H1 (cell line): ENCODE data around the gene KCNS3.

Source experiments
- CREB1 ChIP-seq: IDR thresholded peaks from 2 replicates; pipeline ENCODE4 v1.6.1; 2012; ENCODE audit warnings: inconsistent platforms
- CTCF ChIP-seq, 3 experiments: IDR thresholded peaks; 1 replicate in 2 of 3; 2 replicates in 1 of 3; pipeline versions ENCODE4 v1.5.1 to v1.6.1; 2011; ENCODE audit warnings: low read length in 3 of 3, mild to moderate bottlenecking in 3 of 3, inconsistent platforms in 2 of 3, low read depth in 1 of 3, moderate library complexity in 1 of 3; ENCODE audit not compliant: insufficient read depth in 1 of 3; ENCODE audit errors: control extremely low read depth in 1 of 3
- E2F6 ChIP-seq: IDR thresholded peaks from 2 replicates; pipeline ENCODE4 v1.6.1; 2012; ENCODE audit warnings: inconsistent platforms
- EP300 ChIP-seq, 2 experiments: IDR thresholded peaks; 1 replicate in 1 of 2; 2 replicates in 1 of 2; pipeline ENCODE4 v1.6.1; 2011 to 2012; ENCODE audit warnings: low read depth in 2 of 2, low read length in 2 of 2, mild to moderate bottlenecking in 2 of 2, borderline replicate concordance in 1 of 2, inconsistent platforms in 1 of 2, moderate library complexity in 1 of 2
- EZH2 ChIP-seq: fragments of 200-600 bp; sonication (generic); IDR thresholded peaks from 2 replicates; pipeline ENCODE4 v1.7.1; 2012; ENCODE audit warnings: low read depth, mild to moderate bottlenecking, moderate library complexity, low read length, inconsistent platforms; ENCODE audit not compliant: severe bottlenecking
- POLR2A ChIP-seq, 2 experiments: IDR thresholded peaks; 1 replicate in 1 of 2; 2 replicates in 1 of 2; pipeline ENCODE4 v1.6.1; 2011; ENCODE audit warnings: low read depth in 2 of 2, low read length in 2 of 2, mild to moderate bottlenecking in 2 of 2; ENCODE audit errors: control extremely low read depth in 1 of 2
- SIRT6 ChIP-seq: IDR thresholded peaks from one replicate; pipeline ENCODE4 v1.7.1; 2012; ENCODE audit warnings: low read length, inconsistent platforms
- TAF1 ChIP-seq: IDR thresholded peaks from 2 replicates; pipeline ENCODE4 v1.6.1; 2011; ENCODE audit warnings: mild to moderate bottlenecking, low read depth, low read length

GRCh38 chr2:17936599-17936998 is 58.1 kb downstream of the KCNS3 start:
- no peak for TF ChIP-seq TAF1
- no peak for TF ChIP-seq SIRT6
- TF ChIP-seq POLR2A (IDR thresholded peaks at IDR 0.05; ENCODE audit: control extremely low read depth in 1 of 2, low read depth in 2 of 2, low read length in 2 of 2), result no peak
- no peak for TF ChIP-seq CREB1
- no peak for TF ChIP-seq EZH2
- no peak for TF ChIP-seq E2F6
- TF ChIP-seq CTCF (IDR thresholded peaks at IDR 0.05; ENCODE audit: control extremely low read depth in 1 of 3, insufficient read depth in 1 of 3, low read depth in 1 of 3, low read length in 3 of 3), result no peak
- TF ChIP-seq EP300 (IDR thresholded peaks at IDR 0.05; ENCODE audit: borderline replicate concordance in 1 of 2, low read depth in 2 of 2, low read length in 2 of 2), result no peak
